Colonic mucosa (tissue), 4 donors: ENCODE measurements around the gene ABCA4. TPM values are rescaled to one million over a fixed set of nuclear protein-coding genes. Genes with fewer than 3 reads are reported as not detected.
"Not testable (repeated sequence)": the region's sequence is repeated elsewhere in the genome, so short reads cannot be mapped to it uniquely, and the experiment has no call there.

ENCODE experiments used
- DNase-seq: peaks from one replicate; pipeline ENCODE4 v3.0.0-alpha.2; 2020
- H3K27ac ChIP-seq: fragments of 200-600 bp; one replicate; pipeline ENCODE4 v1.8.0; 2021
- H3K27me3 ChIP-seq: fragments of 200-600 bp; one replicate; pipeline ENCODE4 v1.8.0; 2021
- H3K36me3 ChIP-seq: fragments of 200-600 bp; one replicate; pipeline ENCODE4 v1.8.0; 2021
- H3K4me1 ChIP-seq: fragments of 200-600 bp; one replicate; pipeline ENCODE4 v1.8.0; 2021; ENCODE audit warnings: mild to moderate bottlenecking
- H3K4me3 ChIP-seq: fragments of 200-600 bp; one replicate; pipeline ENCODE4 v1.8.0; 2021
- H3K9ac ChIP-seq, 2 donors: one replicate each; pipeline ENCODE4 v1.7.0; 2013; ENCODE audit warnings: control low read depth in 2 of 2, low read depth in 2 of 2, low read length in 2 of 2
- H3K9me3 ChIP-seq: fragments of 200-600 bp; one replicate; pipeline ENCODE4 v1.8.0; 2021
- intact Hi-C: fragments of 100-400 bp; cut with DNase I; formaldehyde crosslinking; loops from one replicate; pipeline ENCODE4 v1.14.1; 2022
- total RNA-seq, 2 donors: library from RNA; stranded (reverse); fragmentation: NEBNext Ultra II Directional in 1 of 2; extraction: Animal tissue kit (Norgen Biotek cat#: 25700) in 1 of 2; gene quantifications; one replicate each; pipeline ENCODE4 v1.2.1, GENCODE V29; 2021
- TF ChIP-seq, protein P1 (sequence below): fragments of 200-600 bp; IDR thresholded peaks from one replicate; pipeline ENCODE4 v1.8.0; 2022; ENCODE audit warnings: antibody characterized with exemption, mild to moderate bottlenecking
- donor health status: healthy.
- donor health status: DM: no; HTN: no; CAD: no.
- donor health status: DM: no; HTN: no; CAD: no.

The ABCA4 gene
- total RNA-seq, result under 1 TPM; 0.02 to 0.27 TPM

DNA sequence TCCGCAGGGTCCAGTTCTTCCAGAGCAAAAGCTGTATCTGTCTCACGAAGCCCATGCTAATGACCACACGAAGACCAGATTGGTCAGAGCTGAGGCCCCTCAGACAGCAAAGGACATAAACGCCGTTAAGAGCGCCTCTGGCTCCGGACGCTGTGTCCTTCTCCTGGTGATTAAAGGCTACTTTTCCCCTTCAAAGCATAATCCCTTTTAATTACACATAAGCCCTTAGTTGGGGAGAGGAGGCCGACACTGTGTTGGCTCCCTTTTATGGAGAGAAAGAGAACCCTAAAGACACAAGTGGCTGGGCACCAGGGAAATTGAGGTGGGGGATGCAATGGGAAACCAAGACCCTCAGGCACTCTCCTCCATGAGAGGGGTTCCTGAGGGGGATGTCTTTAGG is at the start of gene ABCA4:
Gene ABCA4, minus strand, starts transcription at position 158 of the 400 bp plus-strand sequence. Its CDS starts 103 bp downstream, at position 55.
- intact Hi-C loops, result no loop called here
- no peaks in the 10 kb centered on the region for H3K4me1 ChIP-seq
- no peak within 1 kb of the TSS for H3K4me3 ChIP-seq
- H3K36me3 ChIP-seq, result no peaks in the 10 kb centered on the region
- no peaks in the 10 kb centered on the region for H3K9me3 ChIP-seq
- no peak for DNase-seq
- H3K27ac ChIP-seq, result no peak within 1 kb of the TSS
- TF ChIP-seq, protein P1, sequence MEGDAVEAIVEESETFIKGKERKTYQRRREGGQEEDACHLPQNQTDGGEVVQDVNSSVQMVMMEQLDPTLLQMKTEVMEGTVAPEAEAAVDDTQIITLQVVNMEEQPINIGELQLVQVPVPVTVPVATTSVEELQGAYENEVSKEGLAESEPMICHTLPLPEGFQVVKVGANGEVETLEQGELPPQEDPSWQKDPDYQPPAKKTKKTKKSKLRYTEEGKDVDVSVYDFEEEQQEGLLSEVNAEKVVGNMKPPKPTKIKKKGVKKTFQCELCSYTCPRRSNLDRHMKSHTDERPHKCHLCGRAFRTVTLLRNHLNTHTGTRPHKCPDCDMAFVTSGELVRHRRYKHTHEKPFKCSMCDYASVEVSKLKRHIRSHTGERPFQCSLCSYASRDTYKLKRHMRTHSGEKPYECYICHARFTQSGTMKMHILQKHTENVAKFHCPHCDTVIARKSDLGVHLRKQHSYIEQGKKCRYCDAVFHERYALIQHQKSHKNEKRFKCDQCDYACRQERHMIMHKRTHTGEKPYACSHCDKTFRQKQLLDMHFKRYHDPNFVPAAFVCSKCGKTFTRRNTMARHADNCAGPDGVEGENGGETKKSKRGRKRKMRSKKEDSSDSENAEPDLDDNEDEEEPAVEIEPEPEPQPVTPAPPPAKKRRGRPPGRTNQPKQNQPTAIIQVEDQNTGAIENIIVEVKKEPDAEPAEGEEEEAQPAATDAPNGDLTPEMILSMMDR, result no peak
- H3K27me3 ChIP-seq, result no peaks in the 10 kb centered on the region
- H3K9ac ChIP-seq, result no peak within 1 kb of the TSS

DNA sequence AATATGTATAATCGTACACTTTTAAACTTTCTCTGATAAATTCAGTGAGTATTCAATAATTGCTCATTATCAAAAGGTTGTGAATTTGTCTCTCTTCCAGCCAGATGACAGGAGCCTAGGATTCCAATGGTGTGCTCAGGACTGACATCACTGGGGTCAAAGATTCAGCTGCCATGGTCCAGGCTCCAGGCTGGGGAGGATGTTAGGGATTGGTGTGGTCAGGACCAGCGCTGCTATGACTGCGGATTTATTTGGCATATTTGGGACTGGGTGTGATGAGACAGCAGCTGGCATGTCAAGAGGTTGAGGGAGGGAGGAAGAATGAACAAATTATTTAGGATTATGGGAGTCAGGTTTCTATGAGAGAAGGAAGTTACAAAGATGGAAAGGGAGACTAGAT is 48.2 kb upstream of the ABCA4 start:
- H3K4me3 ChIP-seq, result no peak overlapping the region
- no peaks in the 10 kb centered on the region for H3K27me3 ChIP-seq
- no peak overlapping the region for H3K9ac ChIP-seq
- H3K27ac ChIP-seq, result no peak overlapping the region
- no peak for DNase-seq
- H3K4me1 ChIP-seq, result no peaks in the 10 kb centered on the region
- TF ChIP-seq, protein P1, result no peak
- H3K36me3 ChIP-seq, result no peaks in the 10 kb centered on the region
- H3K9me3 ChIP-seq, result no peaks in the 10 kb centered on the region
- intact Hi-C loops, result no loop called here

DNA sequence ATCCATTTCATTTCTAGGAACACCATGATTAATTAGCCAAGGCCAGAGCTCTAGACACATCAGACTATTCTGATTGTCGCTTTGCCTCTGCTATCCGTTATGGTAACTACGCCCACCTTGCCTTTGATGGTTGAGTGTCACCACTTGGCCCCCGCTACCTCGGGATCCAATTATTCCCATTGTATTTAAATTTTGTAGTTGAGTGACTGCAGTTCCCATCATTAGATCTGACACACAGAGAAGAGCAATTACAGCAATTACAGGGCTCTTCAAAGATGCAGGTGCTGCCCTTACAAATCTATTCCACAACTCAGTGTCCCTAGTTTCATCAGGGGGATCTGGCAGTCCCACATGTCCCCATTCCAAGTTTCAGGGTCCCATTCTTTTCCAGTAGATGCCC is 44.9 kb upstream of the ABCA4 start:
- H3K36me3 ChIP-seq, result no peaks in the 10 kb centered on the region
- no peaks in the 10 kb centered on the region for H3K27me3 ChIP-seq
- no peaks in the 10 kb centered on the region for H3K4me1 ChIP-seq
- H3K27ac ChIP-seq, result no peak overlapping the region
- TF ChIP-seq, protein P1, result no peak
- intact Hi-C loops, result no loop called here
- no peak overlapping the region for H3K4me3 ChIP-seq
- no peak overlapping the region for H3K9ac ChIP-seq
- DNase-seq, result no peak
- no peaks in the 10 kb centered on the region for H3K9me3 ChIP-seq

DNA sequence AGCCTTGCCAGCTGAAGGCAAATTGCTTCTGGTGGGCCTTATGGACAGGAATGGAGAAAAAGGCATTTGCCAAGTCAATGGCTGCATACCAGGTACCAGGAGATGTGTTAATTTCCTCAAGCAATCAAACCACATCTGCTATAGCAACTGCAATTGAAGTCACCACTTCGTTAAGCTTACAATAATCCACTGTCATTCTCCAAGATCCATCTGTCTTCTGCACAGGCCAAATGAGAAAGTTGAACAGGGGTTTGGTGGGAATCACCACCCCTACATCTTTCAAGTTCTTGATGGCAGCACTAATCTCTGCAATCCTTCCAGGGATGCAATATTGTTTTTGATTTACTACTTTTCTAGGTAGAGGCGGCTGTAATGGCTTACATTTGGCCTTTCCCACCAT is 43.9 kb upstream of the ABCA4 start:
- intact Hi-C loops, H3K9me3 ChIP-seq, H3K36me3 ChIP-seq, H3K27me3 ChIP-seq, DNase-seq, H3K4me3 ChIP-seq, H3K9ac ChIP-seq, H3K27ac ChIP-seq, H3K4me1 ChIP-seq: not testable (repeated sequence)

DNA sequence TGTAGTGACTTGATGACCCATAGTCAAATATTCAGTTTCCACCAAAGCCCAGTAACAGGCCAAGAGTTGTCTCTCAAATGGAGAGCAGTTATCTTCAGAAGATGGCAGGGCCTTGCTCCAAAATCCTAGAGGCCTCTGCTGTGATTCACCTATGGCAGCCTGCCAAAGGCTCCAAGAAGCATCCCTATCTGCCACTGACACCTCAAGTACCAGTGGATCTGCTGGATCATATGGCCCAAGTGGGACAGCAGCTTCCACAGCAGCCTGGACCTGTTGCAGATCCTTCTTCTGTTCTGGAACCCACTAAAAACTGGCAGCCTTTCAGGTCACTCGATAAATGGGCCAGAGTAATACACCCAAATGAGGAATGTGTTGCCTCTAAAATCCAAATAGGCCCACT is 43.2 kb upstream of the ABCA4 start:
- H3K27ac ChIP-seq, H3K9ac ChIP-seq, intact Hi-C loops, H3K36me3 ChIP-seq, H3K27me3 ChIP-seq, DNase-seq, H3K4me3 ChIP-seq, H3K9me3 ChIP-seq, H3K4me1 ChIP-seq: not testable (repeated sequence)

DNA sequence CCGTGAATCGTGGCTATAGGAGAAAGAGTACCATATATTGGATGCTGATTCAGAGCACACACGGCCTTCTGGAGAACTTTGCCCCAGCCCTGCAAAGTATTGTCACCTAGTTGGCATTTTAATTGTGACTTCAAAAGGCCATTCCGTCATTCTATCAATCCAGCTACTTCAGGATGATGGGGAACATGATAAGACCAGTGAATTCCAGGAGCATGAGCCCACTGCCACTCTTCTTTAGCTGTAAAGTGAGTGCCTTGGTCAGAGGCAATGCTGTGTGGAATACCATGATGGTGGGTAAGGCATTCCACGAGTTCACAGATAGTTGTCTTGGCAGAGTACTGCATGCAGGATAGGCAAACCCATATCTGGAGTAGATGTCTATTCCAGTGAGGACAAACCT is 42.3 kb upstream of the ABCA4 start:
- H3K9ac ChIP-seq, H3K27ac ChIP-seq, H3K4me1 ChIP-seq, H3K4me3 ChIP-seq, DNase-seq, intact Hi-C loops, H3K9me3 ChIP-seq, H3K27me3 ChIP-seq, H3K36me3 ChIP-seq: not testable (repeated sequence)

DNA sequence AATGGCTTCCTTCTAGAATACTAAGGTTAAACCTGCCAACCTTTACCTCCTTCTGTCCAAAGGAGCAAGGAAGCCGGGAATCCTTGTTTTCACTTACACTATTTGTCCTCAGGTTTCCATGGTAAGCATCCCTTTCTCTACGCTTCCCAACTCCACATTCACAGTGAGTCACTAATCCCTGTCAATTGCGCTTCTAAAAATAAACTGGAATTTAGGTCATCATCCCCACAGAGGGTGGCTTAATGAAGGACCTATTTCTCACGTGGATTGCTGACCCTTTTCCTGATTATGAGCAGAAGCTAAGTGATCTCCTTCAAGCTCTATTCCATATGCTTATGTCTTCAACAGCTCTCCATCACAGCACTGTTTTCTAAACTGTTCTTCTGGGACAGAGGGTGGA is 39.9 kb upstream of the ABCA4 start:
- Histone ChIP-seq H3K27me3 (no peaks in the 10 kb centered on the region), H3K9me3 (no peaks in the 10 kb centered on the region), H3K4me3 (no peak overlapping the region), H3K36me3 (no peaks in the 10 kb centered on the region), H3K27ac (no peak overlapping the region), H3K9ac (no peak overlapping the region), H3K4me1 (no peaks in the 10 kb centered on the region)
- no peak for DNase-seq
- TF ChIP-seq, protein P1, result no peak
- intact Hi-C loops, result no loop called here
